Activated CD8-positive, alpha-beta memory T cell treated with anti-CD3 and anti-CD28 coated beads, Interleukin-2, amount 50 U/mL, for 1 hour (primary cell): ENCODE results near the gene BTRC.
A peak's percentile ranks its signal among the peaks of the same experiment; 100 is the strongest.
"Not testable (repeated sequence)": the region's sequence is repeated elsewhere in the genome, so short reads cannot be mapped to it uniquely, and the experiment has no call there.

Experiments
- DNase-seq: peaks from one replicate; pipeline ENCODE4 v3.0.0-alpha.2; 2020; ENCODE audit errors: extremely low read depth

Gene BTRC

GRCh38 chr10:101353692-101354327 is at the start of gene BTRC:
TSS of gene BTRC (plus strand) at chr10:101354165. CDS start at chr10:101354181, 16 bp downstream.
- DNase-seq = peak; percentile 92

- no peak for DNase-seq
Measured at GRCh38 chr10:101304316-101304715, 49.6 kb upstream of the BTRC start.

- no peak for DNase-seq
Measured at GRCh38 chr10:101305320-101306241, 48.4 kb upstream of the BTRC start.

GRCh38 chr10:101308051-101308450 is 45.9 kb upstream of the BTRC start:
- DNase-seq = no peak

GRCh38 chr10:101310529-101311184 is 43.3 kb upstream of the BTRC start:
- DNase-seq = no peak

- DNase-seq = no peak
Measured at GRCh38 chr10:101311185-101312066, 42.5 kb upstream of the BTRC start.

GRCh38 chr10:101319241-101319915 is 34.6 kb upstream of the BTRC start:
- no peak for DNase-seq

GRCh38 chr10:101321073-101321472 is 32.9 kb upstream of the BTRC start:
- no peak for DNase-seq

GRCh38 chr10:101322266-101323108 is 31.5 kb upstream of the BTRC start:
- DNase-seq = no peak

- no peak for DNase-seq
Measured at GRCh38 chr10:101323495-101323894, 30.5 kb upstream of the BTRC start.

GRCh38 chr10:101327454-101327853 is 26.5 kb upstream of the BTRC start:
- not testable (repeated sequence) for DNase-seq

- DNase-seq = no peak
Measured at GRCh38 chr10:101329341-101330032, 24.5 kb upstream of the BTRC start.

GRCh38 chr10:101330231-101330630 is 23.7 kb upstream of the BTRC start:
- no peak for DNase-seq

GRCh38 chr10:101330631-101331225 is 23.2 kb upstream of the BTRC start:
- no peak for DNase-seq

- DNase-seq = no peak
Measured at GRCh38 chr10:101331956-101332355, 22.0 kb upstream of the BTRC start.

- DNase-seq = not testable (repeated sequence)
Measured at GRCh38 chr10:101334259-101334658, 19.7 kb upstream of the BTRC start.

GRCh38 chr10:101336382-101336781 is 17.6 kb upstream of the BTRC start:
- no peak for DNase-seq

GRCh38 chr10:101337836-101338235 is 16.1 kb upstream of the BTRC start:
- no peak for DNase-seq

- no peak for DNase-seq
Measured at GRCh38 chr10:101341438-101341837, 12.5 kb upstream of the BTRC start.
